H1 (cell line): ENCODE results near the gene MYOC. TPM values are rescaled to one million over a fixed set of nuclear protein-coding genes. Genes with fewer than 3 reads are reported as not detected.
A peak's percentile ranks its signal among the peaks of the same experiment; 100 is the strongest.

ENCODE experiments used
- CTCF ChIA-PET: fragments of 300-600 bp; sonication (Branson Sonifier 250); formaldehyde crosslinking; loops from one replicate; lab custom pipeline; 2021; ENCODE audit not compliant: partially characterized antibody; lab: Charles Lee
- POLR2A ChIA-PET: fragments of 300-600 bp; sonication (Branson Sonifier 250); formaldehyde crosslinking; loops from one replicate; lab custom pipeline; 2021; ENCODE audit warnings: inconsistent platforms; ENCODE audit not compliant: partially characterized antibody; lab: Charles Lee
- DNase-seq, 2 experiments: peaks; one replicate each; pipeline versions ENCODE4 v3.0.0 to v3.0.0-alpha.2; 2010 to 2022; ENCODE audit warnings: low spot score in 2 of 2, low read depth in 1 of 2, mixed read lengths in 1 of 2
- FAIRE-seq: peaks from 2 replicates; lab custom pipeline; 2011; peaks lifted over from hg19 to GRCh38; lab: Jason Lieb, UNC
- H2AFZ ChIP-seq: 2 replicates; pipeline ENCODE4 v1.8.1; 2012; ENCODE audit warnings: low read length, inconsistent platforms
- H2AK5ac ChIP-seq: 2 replicates; pipeline ENCODE4 v1.6.1; 2013; ENCODE audit warnings: low read depth, low read length
- H2BK120ac ChIP-seq: replicated peaks from 2 replicates; pipeline ENCODE3; 2013; ENCODE audit warnings: low read depth, low read length, inconsistent platforms
- H2BK12ac ChIP-seq: 2 replicates; pipeline ENCODE4 v1.6.1; 2013; ENCODE audit warnings: low read depth, low read length
- H2BK15ac ChIP-seq: 2 replicates; pipeline ENCODE4 v1.6.1; 2013; ENCODE audit warnings: low read length
- H2BK20ac ChIP-seq: 2 replicates; pipeline ENCODE4 v1.6.1; 2013; ENCODE audit warnings: low read length
- H2BK5ac ChIP-seq: 2 replicates; pipeline ENCODE4 v1.6.1; 2013; ENCODE audit warnings: low read depth, low read length
- H3K14ac ChIP-seq: 2 replicates; pipeline ENCODE4 v1.6.1; 2013; ENCODE audit warnings: inconsistent platforms; ENCODE audit not compliant: insufficient read length
- H3K18ac ChIP-seq: 2 replicates; pipeline ENCODE4 v1.6.1; 2013; ENCODE audit warnings: low read length; ENCODE audit errors: extremely low read depth
- H3K23ac ChIP-seq: 2 replicates; pipeline ENCODE4 v1.6.1; 2013; ENCODE audit warnings: inconsistent platforms; ENCODE audit not compliant: insufficient read length
- H3K23me2 ChIP-seq: 2 replicates; pipeline ENCODE4 v1.6.1; 2013; ENCODE audit warnings: low read depth, low read length
- H3K27ac ChIP-seq: 2 replicates; pipeline ENCODE4 v1.6.1; 2011; ENCODE audit warnings: low read depth, low read length, inconsistent platforms
- H3K27me3 ChIP-seq, 4 experiments: replicated peaks in 1 of 4; 1 replicate in 1 of 4; 2 replicates in 3 of 4; pipeline versions ENCODE4 v1.6.1 to v1.8.1; 2011 to 2013; ENCODE audit warnings: low read length in 3 of 4, mild to moderate bottlenecking in 3 of 4, inconsistent platforms in 2 of 4, mixed read lengths in 2 of 4, moderate library complexity in 1 of 4; ENCODE audit not compliant: control insufficient read depth in 3 of 4, insufficient read depth in 3 of 4; ENCODE audit errors: extremely low read depth in 1 of 4
- H3K36me3 ChIP-seq, 4 experiments: 2 replicates each; pipeline versions ENCODE4 v1.6.1 to v1.8.1; 2011 to 2013; ENCODE audit warnings: mild to moderate bottlenecking in 4 of 4, low read length in 3 of 4, moderate library complexity in 2 of 4, control low read depth in 1 of 4, inconsistent platforms in 1 of 4; ENCODE audit not compliant: insufficient read depth in 4 of 4, control insufficient read depth in 2 of 4
- H3K4ac ChIP-seq: replicated peaks from 2 replicates; pipeline ENCODE3; 2013; ENCODE audit warnings: low read length, low read depth, mixed read lengths, inconsistent platforms; ENCODE audit not compliant: insufficient read length
- H3K4me1 ChIP-seq, 4 experiments: replicated peaks in 1 of 4; 1 replicate in 1 of 4; 2 replicates in 3 of 4; pipeline versions ENCODE4 v1.6.1 to v1.8.1; 2011 to 2013; ENCODE audit warnings: low read length in 3 of 4, inconsistent platforms in 2 of 4, mixed read lengths in 1 of 4; ENCODE audit not compliant: insufficient read depth in 4 of 4, control insufficient read depth in 3 of 4
- H3K4me2 ChIP-seq, 2 experiments: 2 replicates each; pipeline versions ENCODE4 v1.6.1 to v1.8.1; 2011 to 2013; ENCODE audit warnings: low read depth in 2 of 2, low read length in 2 of 2, control low read depth in 1 of 2, inconsistent platforms in 1 of 2, mild to moderate bottlenecking in 1 of 2; ENCODE audit not compliant: insufficient read depth in 1 of 2
- H3K4me3 ChIP-seq, 4 experiments: fragments of 200-600, 300-600 bp in 1 of 4; sonication (generic), shearing (Covaris generic), sonication (Bioruptor Twin) in 1 of 4; 2 replicates each; pipeline versions ENCODE4 v1.5.1 to v1.8.1; 2011 to 2016; ENCODE audit warnings: low read length in 4 of 4, low read depth in 3 of 4, control low read depth in 2 of 4, inconsistent platforms in 2 of 4, mild to moderate bottlenecking in 2 of 4, mixed read lengths in 1 of 4, moderate library complexity in 1 of 4; ENCODE audit not compliant: insufficient read depth in 2 of 4; ENCODE audit errors: extremely low read depth in 1 of 4
- H3K56ac ChIP-seq: replicated peaks from 2 replicates; pipeline ENCODE3; 2013; ENCODE audit warnings: low read depth, mild to moderate bottlenecking, mixed read lengths, low read length, inconsistent platforms; ENCODE audit not compliant: insufficient read length
- H3K79me1 ChIP-seq: 2 replicates; pipeline ENCODE4 v1.6.1; 2013; ENCODE audit warnings: low read depth, low read length, control low read depth
- H3K79me2 ChIP-seq, 2 experiments: 2 replicates each; pipeline versions ENCODE4 v1.6.1 to v1.8.1; 2012 to 2013; ENCODE audit warnings: low read length in 2 of 2, mild to moderate bottlenecking in 2 of 2, inconsistent platforms in 1 of 2; ENCODE audit not compliant: insufficient read depth in 2 of 2, control insufficient read depth in 1 of 2
- H3K9ac ChIP-seq, 4 experiments: replicated peaks in 1 of 4; 1 replicate in 1 of 4; 2 replicates in 3 of 4; pipeline versions ENCODE4 v1.6.1 to v1.8.1; 2011 to 2013; ENCODE audit warnings: low read depth in 3 of 4, low read length in 3 of 4, control low read depth in 2 of 4, mild to moderate bottlenecking in 2 of 4, moderate library complexity in 2 of 4, inconsistent platforms in 1 of 4; ENCODE audit errors: extremely low read depth in 1 of 4
- H3K9me3 ChIP-seq, 2 experiments: 2 replicates each; pipeline versions ENCODE4 v1.6.1 to v1.8.1; 2012 to 2013; ENCODE audit warnings: mild to moderate bottlenecking in 2 of 2, moderate library complexity in 2 of 2, control low read depth in 1 of 2, inconsistent platforms in 1 of 2, low read depth in 1 of 2, low read length in 1 of 2, mixed read lengths in 1 of 2; ENCODE audit not compliant: insufficient read depth in 2 of 2
- H4K20me1 ChIP-seq, 2 experiments: replicated peaks in 1 of 2; 2 replicates each; pipeline versions ENCODE3 to v1.8.1; 2011 to 2013; ENCODE audit warnings: inconsistent platforms in 2 of 2, low read length in 2 of 2, mild to moderate bottlenecking in 1 of 2; ENCODE audit not compliant: insufficient read depth in 2 of 2, control insufficient read depth in 1 of 2
- H4K5ac ChIP-seq: 2 replicates; pipeline ENCODE4 v1.6.1; 2013; ENCODE audit warnings: low read length, low read depth, mixed read lengths, inconsistent platforms; ENCODE audit not compliant: insufficient read length
- H4K8ac ChIP-seq: 2 replicates; pipeline ENCODE4 v1.8.0; 2013; ENCODE audit warnings: mild to moderate bottlenecking, moderate library complexity, low read length, inconsistent platforms; ENCODE audit not compliant: insufficient read depth; ENCODE audit errors: extremely low read depth
- H4K91ac ChIP-seq: replicated peaks from 2 replicates; pipeline ENCODE3; 2013; ENCODE audit warnings: low read length, mixed read lengths, inconsistent platforms; ENCODE audit not compliant: insufficient read length
- ATF3 ChIP-seq: IDR thresholded peaks from 2 replicates; pipeline ENCODE4 v1.6.1; 2011; ENCODE audit warnings: low read depth, mild to moderate bottlenecking, low read length; ENCODE audit not compliant: insufficient read depth
- CTCF ChIP-seq, 3 experiments: IDR thresholded peaks; 1 replicate in 2 of 3; 2 replicates in 1 of 3; pipeline versions ENCODE4 v1.5.1 to v1.6.1; 2011; ENCODE audit warnings: low read length in 3 of 3, mild to moderate bottlenecking in 3 of 3, inconsistent platforms in 2 of 3, low read depth in 1 of 3, moderate library complexity in 1 of 3; ENCODE audit not compliant: insufficient read depth in 1 of 3; ENCODE audit errors: control extremely low read depth in 1 of 3
- POLR2A ChIP-seq, 2 experiments: IDR thresholded peaks; 1 replicate in 1 of 2; 2 replicates in 1 of 2; pipeline ENCODE4 v1.6.1; 2011; ENCODE audit warnings: low read depth in 2 of 2, low read length in 2 of 2, mild to moderate bottlenecking in 2 of 2; ENCODE audit errors: control extremely low read depth in 1 of 2
- RBBP5 ChIP-seq: IDR thresholded peaks from 2 replicates; pipeline ENCODE4 v1.7.1; 2012; ENCODE audit warnings: low read depth, mild to moderate bottlenecking, inconsistent platforms, low read length, moderate library complexity, borderline replicate concordance
- SIX5 ChIP-seq: IDR thresholded peaks from 2 replicates; pipeline ENCODE4 v1.6.1; 2011; ENCODE audit warnings: mild to moderate bottlenecking, low read depth, low read length
- YY1 ChIP-seq: IDR thresholded peaks from 2 replicates; pipeline ENCODE4 v1.6.1; 2011; ENCODE audit warnings: low read depth, mild to moderate bottlenecking, low read length
- WGBS, 2 experiments: shearing (Covaris generic) in 1 of 2; methylation state at CpG; one replicate each; pipeline versions ENCODE4 v1.1.6 to v1.1.7; 2013 to 2015; ENCODE audit warnings: low lambda C conversion rate in 2 of 2, mixed read lengths in 2 of 2, inconsistent platforms in 1 of 2, low coverage in 1 of 2, missing lambda C conversion rate in 1 of 2; ENCODE audit not compliant: insufficient replicate concordance in 2 of 2, insufficient coverage in 1 of 2, insufficient read length in 1 of 2; ENCODE audit errors: extremely low coverage in 1 of 2, missing lambda C conversion rate in 1 of 2; 5-methylcytosine and 5-hydroxymethylcytosine counted together
- polyA plus RNA-seq, 7 experiments: library from polyadenylated mRNA; depleted of rRNA in 3 of 7; stranded (reverse) in 5 of 7; unstranded in 2 of 7; fragments of >200 nt in 5 of 7; fragments of 200-250 nt in 2 of 7; gene quantifications; 1 replicate in 5 of 7; 2 replicates in 1 of 7; 4 replicates in 1 of 7; pipeline versions ENCODE4 v1.2.1 to v1.2.3, GENCODE V29; 2011 to 2013; ENCODE audit warnings: missing spikeins in 2 of 7, mixed read lengths in 2 of 7
- total RNA-seq: library from RNA; stranded (reverse); fragmentation: NEBNext Ultra II Directional; extraction: Animal tissue kit (Norgen Biotek cat#: 25700); gene quantifications from 2 replicates; pipeline ENCODE4 v1.2.1, GENCODE V29; 2021

Gene MYOC
- total and polyA plus RNA-seq, 2 of the 8 experiments (the other 6 are each of a cell fraction or from before 2014, with no cell fraction given) = not detected

- Histone ChIP-seq H3K56ac (no peak overlapping the region), H3K4ac (no peak overlapping the region), H3K79me2 (no peaks in the 10 kb centered on the region), H2BK15ac (no peak overlapping the region), H4K8ac (no peak overlapping the region), H2BK120ac (no peak overlapping the region), H4K20me1 (no peaks in the 10 kb centered on the region), H2BK20ac (no peak overlapping the region), H3K9me3 (peaks cover 5 to 16% of the 10 kb centered on the region in 2 experiments), H3K4me1 (no peaks in the 10 kb centered on the region), H3K4me3 (no peak overlapping the region), H4K91ac (no peak overlapping the region), H2AK5ac (no peak overlapping the region), H3K9ac (no peak overlapping the region), H3K79me1 (no peaks in the 10 kb centered on the region), H3K18ac (no peak overlapping the region), H3K14ac (no peak overlapping the region), H4K5ac (no peak overlapping the region), H3K23ac (no peak overlapping the region), H3K27ac (no peak overlapping the region), H3K4me2 (no peak overlapping the region), H3K36me3 (no peaks in the 10 kb centered on the region), H2BK12ac (no peak overlapping the region), H3K23me2 (peaks cover 2% of the 10 kb centered on the region; the same call in 1 of the 2 replicates), H2BK5ac (peak overlapping the region; percentile 8; the same call in 1 of the 2 replicates), H2AFZ (no peak overlapping the region), H3K27me3 (no peaks in the 10 kb centered on the region)
- WGBS, 2 experiments = 82% methylated on average over 2 of the region's 2 CpGs; no CpG with 5 or more reads in 1 of the 2 experiments
- DNase-seq (no peak), FAIRE-seq (no peak)
- TF ChIP-seq RBBP5 = no peak
- no peak for TF ChIP-seq CTCF (IDR thresholded peaks at IDR 0.05; ENCODE audit: control extremely low read depth in 1 of 3, insufficient read depth in 1 of 3, low read depth in 1 of 3, low read length in 3 of 3)
- TF ChIP-seq SIX5 = no peak
- no peak for TF ChIP-seq YY1
- no peak for TF ChIP-seq ATF3
- TF ChIP-seq POLR2A (IDR thresholded peaks at IDR 0.05; ENCODE audit: control extremely low read depth in 1 of 2, low read depth in 2 of 2, low read length in 2 of 2) = no peak
- ChIA-PET CTCF (interaction anchor here (1.1 kb wide), 1 partner anchor 62 kb away, joined by 3 read pairs; no protein-coding TSS in a partner anchor), POLR2A (no interaction called here)
Observed at GRCh38 chr1:171699531-171699930, 47.0 kb upstream of the MYOC start.
